H1 (cell line): ENCODE results near the gene SV2A. TPM values are rescaled to one million over a fixed set of nuclear protein-coding genes. Genes with fewer than 3 reads are reported as not detected.
A peak's percentile ranks its signal among the peaks of the same experiment; 100 is the strongest.

Experiments
- CREB1 ChIP-seq: IDR thresholded peaks from 2 replicates; pipeline ENCODE4 v1.6.1; 2012; ENCODE audit warnings: inconsistent platforms
- GTF2F1 ChIP-seq: IDR thresholded peaks from 2 replicates; pipeline ENCODE4 v1.6.1; 2012; ENCODE audit warnings: low read depth, low read length, improper control_type of control experiment, borderline replicate concordance
- RAD21 ChIP-seq, 2 experiments: IDR thresholded peaks in 1 of 2; conservative IDR thresholded peaks in 1 of 2; 2 replicates each; pipeline ENCODE4 v1.6.1; 2011; ENCODE audit warnings: low read depth in 2 of 2, low read length in 2 of 2, improper control_type of control experiment in 1 of 2, inconsistent platforms in 1 of 2, mild to moderate bottlenecking in 1 of 2, moderate library complexity in 1 of 2
- ZNF274 ChIP-seq: IDR thresholded peaks from 2 replicates; pipeline ENCODE4 v1.7.0; 2012; ENCODE audit warnings: low read length, borderline replicate concordance; ENCODE audit errors: extremely low read depth
- polyA plus RNA-seq, 7 experiments: library from polyadenylated mRNA; depleted of rRNA in 3 of 7; stranded (reverse) in 5 of 7; unstranded in 2 of 7; fragments of >200 nt in 5 of 7; fragments of 200-250 nt in 2 of 7; gene quantifications; 1 replicate in 5 of 7; 2 replicates in 1 of 7; 4 replicates in 1 of 7; pipeline versions ENCODE4 v1.2.1 to v1.2.3, GENCODE V29; 2011 to 2013; ENCODE audit warnings: missing spikeins in 2 of 7, mixed read lengths in 2 of 7
- total RNA-seq: library from RNA; stranded (reverse); fragmentation: NEBNext Ultra II Directional; extraction: Animal tissue kit (Norgen Biotek cat#: 25700); gene quantifications from 2 replicates; pipeline ENCODE4 v1.2.1, GENCODE V29; 2021

SV2A gene
- total and polyA plus RNA-seq, 2 of the 8 experiments (the other 6 are each of a cell fraction or from before 2014, with no cell fraction given) = 41.8 to 51.8 TPM

DNA sequence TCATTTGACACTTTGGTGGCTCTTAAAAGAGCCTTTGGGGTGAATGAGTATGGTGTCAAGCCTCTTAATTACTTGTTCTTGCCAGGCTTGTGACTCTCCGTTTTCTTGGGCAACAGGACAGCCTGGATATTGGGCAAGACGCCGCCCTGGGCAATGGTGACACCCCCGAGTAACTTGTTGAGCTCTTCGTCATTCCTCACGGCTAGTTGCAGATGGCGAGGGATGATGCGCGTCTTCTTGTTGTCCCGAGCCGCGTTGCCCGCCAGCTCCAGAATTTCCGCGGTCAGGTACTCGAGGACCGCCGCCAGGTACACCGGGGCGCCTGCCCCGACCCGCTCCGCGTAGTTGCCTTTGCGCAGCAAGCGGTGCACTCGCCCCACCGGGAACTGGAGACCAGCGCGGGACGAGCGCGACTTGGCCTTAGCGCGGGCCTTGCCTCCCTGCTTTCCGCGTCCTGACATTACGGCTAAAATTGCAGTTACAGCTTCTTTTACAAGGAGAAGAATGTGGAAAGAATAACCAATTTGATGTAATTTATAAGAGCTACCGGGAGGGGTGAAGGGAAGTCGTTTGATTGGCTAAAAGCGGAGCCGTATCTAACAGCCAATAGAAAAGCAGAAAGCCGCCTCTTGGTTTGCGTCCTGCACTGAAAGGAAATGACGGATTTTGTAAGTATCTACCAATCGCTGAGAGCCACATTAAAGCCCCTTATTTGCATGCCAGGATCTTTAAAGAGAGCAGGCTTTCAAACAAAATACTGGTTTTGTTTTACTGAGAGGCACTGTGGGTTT lies 30.0 kb downstream of the SV2A start (continued):
- TF ChIP-seq CREB1 = no peak; the same call in none of the 2 replicates
- 0 out of 4 replicates have a peak, but pooled peaks of 1 of the 2 experiments have one; percentile 3 for TF ChIP-seq RAD21 (IDR thresholded peaks at IDR 0.05 in 1 of 2, conservative IDR thresholded peaks at IDR 0.05 in 1 of 2; ENCODE audit: low read depth in 2 of 2, low read length in 2 of 2)
- no peak for TF ChIP-seq ZNF274
- TF ChIP-seq GTF2F1 = 0 out of 2 replicates have a peak, but pooled peaks have one; percentile 78
